Measurements from ENCODE around the gene SRL.

GRCh38 chr16:4290236-4290830 lies 48.5 kb upstream of the SRL start:
- TF ChIP-seq POLR2AphosphoS5 (IDR thresholded peaks at IDR 0.05; ENCODE audit: low read depth, low read length) (no peak), FOXM1 (IDR thresholded peaks at IDR 0.05; ENCODE audit: low read depth) (no peak), CTCF (IDR thresholded peaks at IDR 0.05) (no peak; the same call in 1 of the 2 replicates), MAX (IDR thresholded peaks at IDR 0.05; ENCODE audit: low read depth) (no peak), SIN3A (IDR thresholded peaks at IDR 0.05; ENCODE audit: borderline replicate concordance, low read depth, low read length) (no peak), TAF1 (IDR thresholded peaks at IDR 0.05; ENCODE audit: borderline replicate concordance, low read depth, low read length) (no peak), JUND (IDR thresholded peaks at IDR 0.05) (no peak), GATA2 (CRISPR knock-in tag; IDR thresholded peaks at IDR 0.05) (no peak), RCOR1 (IDR thresholded peaks at IDR 0.05; ENCODE audit: low read length) (no peak), ELF1 (IDR thresholded peaks at IDR 0.05) (no peak), EZH2phosphoT487 (IDR thresholded peaks at IDR 0.05; ENCODE audit: borderline replicate concordance, low read depth) (no peak)
